ENCODE measurements around the gene TPRG1L. TPM values are rescaled to one million over a fixed set of nuclear protein-coding genes. Genes with fewer than 3 reads are reported as not detected.

TPRG1L gene
- total and polyA plus RNA-seq, 2 of the 4 experiments (the other 2 are of a cell fraction): 25.3 to 39.5 TPM

DNA sequence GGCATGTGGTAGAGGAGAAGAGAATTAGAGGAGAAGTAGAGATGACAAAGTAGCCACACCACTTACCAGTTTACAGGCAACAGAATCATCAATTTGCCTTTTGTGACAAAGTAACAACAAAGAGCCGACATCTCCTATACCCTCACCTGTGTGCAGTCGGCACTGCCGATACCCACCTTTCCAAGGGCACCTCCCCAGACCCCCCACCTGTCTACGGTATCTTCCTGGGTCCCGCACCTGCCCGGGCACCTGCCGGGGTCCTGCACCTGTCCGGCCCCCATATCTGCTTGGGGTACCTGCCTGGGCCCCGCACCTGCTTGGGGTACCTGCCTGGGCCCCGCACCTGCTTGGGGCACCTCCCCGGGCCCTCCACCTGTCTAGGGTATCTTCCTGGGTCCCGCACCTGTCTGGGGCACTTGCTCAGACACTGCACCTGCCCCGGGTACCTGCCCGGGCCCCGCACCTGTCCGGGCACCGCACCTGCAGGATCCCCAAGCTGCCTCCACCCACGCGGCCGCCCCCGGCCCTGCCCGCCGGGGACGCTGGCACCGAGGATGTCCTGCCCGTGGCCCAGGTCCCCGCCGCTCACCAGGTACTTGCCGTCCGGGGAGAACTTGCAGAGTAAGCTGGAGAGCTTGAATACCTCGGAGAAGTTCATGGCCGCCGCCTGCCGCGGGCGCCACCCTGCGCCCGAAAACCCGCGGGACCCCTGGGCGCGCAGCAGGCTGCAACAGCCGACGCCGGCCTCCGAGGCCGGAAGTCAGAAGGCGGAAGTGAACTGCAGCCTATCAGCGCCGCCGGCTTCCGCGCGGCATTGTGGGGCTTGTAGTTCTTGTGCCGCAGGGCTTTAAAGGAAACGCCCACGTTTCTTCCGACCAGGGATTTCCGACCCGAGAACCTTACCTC is 24.8 kb downstream of the TPRG1L start, which contains the start of gene WRAP73:
Gene WRAP73 (minus strand): TSS at position 762 of the 906 bp plus-strand sequence. CDS start 104 bp downstream, at position 658.
- no peak within 1 kb of the TSS for H3K18ac ChIP-seq (ENCODE audit: low read depth, low read length)
- H3K4me2 ChIP-seq (ENCODE audit: low read depth, low read length): peak within 1 kb of the TSS; percentile 94
- intact Hi-C loops (cut with micrococcal nuclease) (no loop called here), dilution Hi-C loops (cut with HindIII; ENCODE audit: low sequenced_read_pairs, unreplicated experiment) (no loop called here), in situ Hi-C loops (cut with MboI; ENCODE audit: low sequenced_read_pairs) (no loop called here)
- H4K20me1 ChIP-seq (ENCODE audit: insufficient read depth, low read length): no peaks in the 10 kb centered on the region; the same call in 1 of the 2 replicates
- TF ChIP-seq, protein P1, sequence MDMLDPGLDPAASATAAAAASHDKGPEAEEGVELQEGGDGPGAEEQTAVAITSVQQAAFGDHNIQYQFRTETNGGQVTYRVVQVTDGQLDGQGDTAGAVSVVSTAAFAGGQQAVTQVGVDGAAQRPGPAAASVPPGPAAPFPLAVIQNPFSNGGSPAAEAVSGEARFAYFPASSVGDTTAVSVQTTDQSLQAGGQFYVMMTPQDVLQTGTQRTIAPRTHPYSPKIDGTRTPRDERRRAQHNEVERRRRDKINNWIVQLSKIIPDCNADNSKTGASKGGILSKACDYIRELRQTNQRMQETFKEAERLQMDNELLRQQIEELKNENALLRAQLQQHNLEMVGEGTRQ (IDR thresholded peaks at IDR 0.05; ENCODE audit: low read depth, low read length): no peak
- TF ChIP-seq MAZ (IDR thresholded peaks at IDR 0.05; ENCODE audit: borderline replicate concordance, low read depth, low read length): no peak
- TF ChIP-seq RCOR1 (IDR thresholded peaks at IDR 0.05; ENCODE audit: insufficient replicate concordance, low read length): no peak
- TF ChIP-seq CEBPB (IDR thresholded peaks at IDR 0.05; ENCODE audit: low read depth, low read length): no peak
- no peak for TF ChIP-seq CHD1 (IDR thresholded peaks at IDR 0.05; ENCODE audit: low read depth, low read length)
- TF ChIP-seq SMC3 (IDR thresholded peaks at IDR 0.05; ENCODE audit: low read depth, low read length): no peak; the same call in 1 of the 2 replicates
- peak; percentile 44; the same call in 1 of the 2 replicates for TF ChIP-seq MXI1 (IDR thresholded peaks at IDR 0.05; ENCODE audit: borderline replicate concordance, low read depth, low read length)
- TF ChIP-seq, protein P2, sequence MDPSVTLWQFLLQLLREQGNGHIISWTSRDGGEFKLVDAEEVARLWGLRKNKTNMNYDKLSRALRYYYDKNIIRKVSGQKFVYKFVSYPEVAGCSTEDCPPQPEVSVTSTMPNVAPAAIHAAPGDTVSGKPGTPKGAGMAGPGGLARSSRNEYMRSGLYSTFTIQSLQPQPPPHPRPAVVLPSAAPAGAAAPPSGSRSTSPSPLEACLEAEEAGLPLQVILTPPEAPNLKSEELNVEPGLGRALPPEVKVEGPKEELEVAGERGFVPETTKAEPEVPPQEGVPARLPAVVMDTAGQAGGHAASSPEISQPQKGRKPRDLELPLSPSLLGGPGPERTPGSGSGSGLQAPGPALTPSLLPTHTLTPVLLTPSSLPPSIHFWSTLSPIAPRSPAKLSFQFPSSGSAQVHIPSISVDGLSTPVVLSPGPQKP (IDR thresholded peaks at IDR 0.05; ENCODE audit: borderline replicate concordance, low read depth, low read length): no peak
- TF ChIP-seq, protein P3, sequence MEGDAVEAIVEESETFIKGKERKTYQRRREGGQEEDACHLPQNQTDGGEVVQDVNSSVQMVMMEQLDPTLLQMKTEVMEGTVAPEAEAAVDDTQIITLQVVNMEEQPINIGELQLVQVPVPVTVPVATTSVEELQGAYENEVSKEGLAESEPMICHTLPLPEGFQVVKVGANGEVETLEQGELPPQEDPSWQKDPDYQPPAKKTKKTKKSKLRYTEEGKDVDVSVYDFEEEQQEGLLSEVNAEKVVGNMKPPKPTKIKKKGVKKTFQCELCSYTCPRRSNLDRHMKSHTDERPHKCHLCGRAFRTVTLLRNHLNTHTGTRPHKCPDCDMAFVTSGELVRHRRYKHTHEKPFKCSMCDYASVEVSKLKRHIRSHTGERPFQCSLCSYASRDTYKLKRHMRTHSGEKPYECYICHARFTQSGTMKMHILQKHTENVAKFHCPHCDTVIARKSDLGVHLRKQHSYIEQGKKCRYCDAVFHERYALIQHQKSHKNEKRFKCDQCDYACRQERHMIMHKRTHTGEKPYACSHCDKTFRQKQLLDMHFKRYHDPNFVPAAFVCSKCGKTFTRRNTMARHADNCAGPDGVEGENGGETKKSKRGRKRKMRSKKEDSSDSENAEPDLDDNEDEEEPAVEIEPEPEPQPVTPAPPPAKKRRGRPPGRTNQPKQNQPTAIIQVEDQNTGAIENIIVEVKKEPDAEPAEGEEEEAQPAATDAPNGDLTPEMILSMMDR (conservative IDR thresholded peaks at IDR 0.05; ENCODE audit: low read depth, low read length): peak; percentile 36; the same call in 1 of the 2 replicates
- 0 out of 2 replicates have a peak, but pooled peaks have one; percentile 45 for TF ChIP-seq POLR2A (IDR thresholded peaks at IDR 0.05; ENCODE audit: low read depth, low read length)
- no peak for TF ChIP-seq FOS (IDR thresholded peaks at IDR 0.05; ENCODE audit: low read depth, low read length)
- no peak for TF ChIP-seq RAD21 (IDR thresholded peaks at IDR 0.05; ENCODE audit: low read length)
- peak within 1 kb of the TSS; percentile 88 for H3K9ac ChIP-seq (ENCODE audit: low read depth, low read length)
- 0 out of 2 replicates have a peak within 1 kb of the TSS, but pooled peaks have one; percentile 25 for H3K23ac ChIP-seq (ENCODE audit: low read depth, low read length)
- peak within 1 kb of the TSS; percentile 52 for H3K4ac ChIP-seq (ENCODE audit: low read depth, low read length)
- CTCF ChIA-PET: interaction anchor here (1.0 kb wide), 1 partner anchor 79 kb away, joined by 3 read pairs; no protein-coding TSS in a partner anchor
- peak within 1 kb of the TSS; percentile 43; the same call in 1 of the 2 replicates for H3K14ac ChIP-seq (replicated peaks; ENCODE audit: low read depth, low read length)
- WGBS, 2 experiments (ENCODE audit: extremely low coverage in 2 of 2, insufficient read length in 1 of 2): 5% methylated on average over 32 of the region's 60 CpGs; no CpG with 5 or more reads in 1 of the 2 experiments
- POLR2A ChIA-PET (ENCODE audit: unreplicated experiment): no interaction called here
- BruUV-seq (replicated peaks): no TSS peak
- H3K4me3 ChIP-seq (ENCODE audit: insufficient read depth, low read depth, low read length): peak within 1 kb of the TSS; percentile 88
- H3K27ac ChIP-seq (ENCODE audit: insufficient read depth, low read length): peak within 1 kb of the TSS; percentile 57; the same call in 1 of the 2 replicates
- H3K56ac ChIP-seq (ENCODE audit: extremely low read depth, insufficient read depth, low read length): no peak within 1 kb of the TSS; the same call in 1 of the 2 replicates
- peak within 1 kb of the TSS; percentile 94 for H2AK9ac ChIP-seq (replicated peaks; ENCODE audit: low read depth, low read length, poor library complexity)
- H2BK5ac ChIP-seq (ENCODE audit: low read depth, low read length, poor library complexity, severe bottlenecking): no peak within 1 kb of the TSS
- peaks cover 16% of the 10 kb centered on the region for H3K36me3 ChIP-seq (ENCODE audit: control insufficient read depth, insufficient read depth, low read length)
- H4K91ac ChIP-seq (ENCODE audit: insufficient read depth, low read depth, low read length): peak within 1 kb of the TSS; percentile 20
- H4K5ac ChIP-seq (ENCODE audit: low read depth, low read length): peak within 1 kb of the TSS; percentile 21; the same call in 1 of the 2 replicates
- H3K9me3 ChIP-seq (ENCODE audit: control insufficient read depth, insufficient read depth, low read length): no peaks in the 10 kb centered on the region
- H4K8ac ChIP-seq (ENCODE audit: low read depth in 2 of 2, low read length in 2 of 2): peak within 1 kb of the TSS in 1 of 2 experiments; percentile 28; a peak in 1 of 4 replicates
- H2BK15ac ChIP-seq (ENCODE audit: low read depth, low read length): no peak within 1 kb of the TSS
- peaks cover 4 to 10% of the 10 kb centered on the region in 2 experiments for H3K79me1 ChIP-seq (ENCODE audit: low read depth in 1 of 2, low read length in 2 of 2)
- H2BK120ac ChIP-seq (ENCODE audit: low read depth, low read length): no peak within 1 kb of the TSS
- peak; percentile 98 for ATAC-seq (ENCODE audit: low read depth)
- no peaks in the 10 kb centered on the region; the same call in 1 of the 2 replicates for H3K4me1 ChIP-seq (ENCODE audit: control insufficient read depth, insufficient read depth, low read length)
- H2AFZ ChIP-seq (replicated peaks; ENCODE audit: low read length, poor library complexity): peak within 1 kb of the TSS; percentile 91
- no peak within 1 kb of the TSS for H2BK20ac ChIP-seq (ENCODE audit: low read depth, low read length)
- no peaks in the 10 kb centered on the region for H3K9me1 ChIP-seq (ENCODE audit: insufficient read depth, low read length)
- H2AK5ac ChIP-seq (ENCODE audit: low read depth, low read length): no peak within 1 kb of the TSS
- H3K27me3 ChIP-seq (ENCODE audit: control insufficient read depth, insufficient read depth, low read length): peaks cover 42% of the 10 kb centered on the region
- peak; percentile 89 for DNase-seq

Measured in IMR-90 (cell line).